ENCODE results near the gene PPAN.

- TF ChIP-seq EZH2 (IDR thresholded peaks at IDR 0.05) (no peak), POLR2A (IDR thresholded peaks at IDR 0.05; ENCODE audit: borderline replicate concordance, extremely low read depth, insufficient read depth, insufficient read length) (no peak), CEBPB (IDR thresholded peaks at IDR 0.05; ENCODE audit: low read depth) (no peak)
Observed at GRCh38 chr19:10074153-10074552, 32.0 kb upstream of the PPAN start.
